HepG2 (cell line): ENCODE measurements around the gene PRSS36. TPM values are rescaled to one million over a fixed set of nuclear protein-coding genes. Genes with fewer than 3 reads are reported as not detected.

Source experiments
- IKZF4 ChIP-seq: sonication (generic); formaldehyde crosslinking; IDR thresholded peaks from 2 replicates; pipeline ENCODE4 v1.5.1; 2020; ENCODE audit warnings: borderline replicate concordance, mild to moderate bottlenecking, low read depth, missing genetic modification reagents; ENCODE audit errors: not compliant biosample characterization
- KDM4B ChIP-seq: sonication (generic); formaldehyde crosslinking; IDR thresholded peaks from 2 replicates; pipeline ENCODE4 v1.4.0; 2020; ENCODE audit warnings: missing genetic modification reagents
- MATR3 ChIP-seq: sonication (generic); formaldehyde crosslinking; IDR thresholded peaks from 2 replicates; pipeline ENCODE4 v1.4.0; 2020; ENCODE audit warnings: missing genetic modification reagents
- NRL ChIP-seq: sonication (generic); formaldehyde crosslinking; IDR thresholded peaks from 2 replicates; pipeline ENCODE4 v1.5.0; 2020; ENCODE audit warnings: missing genetic modification reagents, mild to moderate bottlenecking, moderate library complexity, borderline replicate concordance
- PTBP1 ChIP-seq: fragments of 200-400 bp; formaldehyde crosslinking; IDR thresholded peaks from 2 replicates; pipeline ENCODE4 v1.6.1; 2018; ENCODE audit warnings: low read length, low read depth; ENCODE audit not compliant: poor library complexity, severe bottlenecking
- REL ChIP-seq: sonication (generic); formaldehyde crosslinking; conservative IDR thresholded peaks from 2 replicates; pipeline ENCODE4 v1.8.0; 2022; ENCODE audit warnings: mild to moderate bottlenecking, missing genetic modification reagents, moderate library complexity
- ZNF317 ChIP-seq: sonication (generic); formaldehyde crosslinking; IDR thresholded peaks from 2 replicates; pipeline ENCODE4 v1.5.0; 2020; ENCODE audit warnings: mild to moderate bottlenecking, missing genetic modification reagents
- ZNF33B ChIP-seq: sonication (generic); formaldehyde crosslinking; IDR thresholded peaks from 2 replicates; pipeline ENCODE4 v1.5.1; 2020; ENCODE audit warnings: mild to moderate bottlenecking, missing genetic modification reagents
- ZNF350 ChIP-seq: sonication (generic); formaldehyde crosslinking; IDR thresholded peaks from 2 replicates; pipeline ENCODE4 v1.4.0; 2020; ENCODE audit warnings: mild to moderate bottlenecking, low read depth, missing genetic modification reagents, borderline replicate concordance
- ZNF557 ChIP-seq: sonication (generic); formaldehyde crosslinking; IDR thresholded peaks from 2 replicates; pipeline ENCODE4 v1.4.0; 2020; ENCODE audit warnings: missing genetic modification reagents
- ZNF605 ChIP-seq: sonication (generic); formaldehyde crosslinking; IDR thresholded peaks from 2 replicates; pipeline ENCODE4 v1.8.0; 2022; ENCODE audit warnings: mild to moderate bottlenecking, missing genetic modification reagents
- ZNF614 ChIP-seq: IDR thresholded peaks from 2 replicates; pipeline ENCODE4 v1.6.1; 2018; ENCODE audit warnings: missing biosample characterization, missing genetic modification reagents, inconsistent platforms, borderline replicate concordance
- ZNF83 ChIP-seq: sonication (generic); formaldehyde crosslinking; IDR thresholded peaks from 2 replicates; pipeline ENCODE4 v1.4.0; 2020; ENCODE audit warnings: missing genetic modification reagents, mild to moderate bottlenecking, borderline replicate concordance
- polyA plus RNA-seq, 8 experiments: library from polyadenylated mRNA; depleted of rRNA in 3 of 8; stranded (reverse) in 7 of 8; unstranded in 1 of 8; fragments of >200 nt; fragmentation: Illumina TruSeq in 4 of 8; extraction: Trizol in 4 of 8; gene quantifications; 2 replicates each; pipeline versions ENCODE4 v1.2.1 to v1.2.3, GENCODE V29; 2011 to 2016; ENCODE audit warnings: low read depth in 4 of 8, missing spikeins in 1 of 8, mixed read lengths in 1 of 8; ENCODE audit not compliant: insufficient read depth in 1 of 8
- total RNA-seq, 5 experiments: library from RNA; depleted of rRNA; stranded (reverse); fragments of >200 nt; fragmentation: Illumina TruSeq; extraction: Trizol; gene quantifications; 2 replicates each; pipeline ENCODE4 v1.2.3, GENCODE V29; 2016; ENCODE audit warnings: low read depth in 1 of 5
- TF ChIP-seq, protein P1 (sequence below): sonication (generic); formaldehyde crosslinking; IDR thresholded peaks from 2 replicates; pipeline ENCODE4 v1.9.0; 2021; ENCODE audit warnings: mild to moderate bottlenecking, missing genetic modification reagents
- TF ChIP-seq, protein P2 (sequence below): sonication (generic); formaldehyde crosslinking; IDR thresholded peaks from 2 replicates; pipeline ENCODE4 v1.4.0; 2020; ENCODE audit warnings: missing genetic modification reagents
- TF ChIP-seq, protein P3 (sequence below): sonication (generic); formaldehyde crosslinking; IDR thresholded peaks from 2 replicates; pipeline ENCODE4 v1.4.0; 2020; ENCODE audit warnings: missing genetic modification reagents, mild to moderate bottlenecking, borderline replicate concordance
- TF ChIP-seq, protein P4 (sequence below): IDR thresholded peaks from 2 replicates; pipeline ENCODE4 v1.6.1; 2018; ENCODE audit warnings: missing genetic modification reagents

The PRSS36 gene
- total and polyA plus RNA-seq, 2 of the 13 experiments (the other 11 are each of a cell fraction or from before 2014, with no cell fraction given), result 1.5 to 2.1 TPM

DNA sequence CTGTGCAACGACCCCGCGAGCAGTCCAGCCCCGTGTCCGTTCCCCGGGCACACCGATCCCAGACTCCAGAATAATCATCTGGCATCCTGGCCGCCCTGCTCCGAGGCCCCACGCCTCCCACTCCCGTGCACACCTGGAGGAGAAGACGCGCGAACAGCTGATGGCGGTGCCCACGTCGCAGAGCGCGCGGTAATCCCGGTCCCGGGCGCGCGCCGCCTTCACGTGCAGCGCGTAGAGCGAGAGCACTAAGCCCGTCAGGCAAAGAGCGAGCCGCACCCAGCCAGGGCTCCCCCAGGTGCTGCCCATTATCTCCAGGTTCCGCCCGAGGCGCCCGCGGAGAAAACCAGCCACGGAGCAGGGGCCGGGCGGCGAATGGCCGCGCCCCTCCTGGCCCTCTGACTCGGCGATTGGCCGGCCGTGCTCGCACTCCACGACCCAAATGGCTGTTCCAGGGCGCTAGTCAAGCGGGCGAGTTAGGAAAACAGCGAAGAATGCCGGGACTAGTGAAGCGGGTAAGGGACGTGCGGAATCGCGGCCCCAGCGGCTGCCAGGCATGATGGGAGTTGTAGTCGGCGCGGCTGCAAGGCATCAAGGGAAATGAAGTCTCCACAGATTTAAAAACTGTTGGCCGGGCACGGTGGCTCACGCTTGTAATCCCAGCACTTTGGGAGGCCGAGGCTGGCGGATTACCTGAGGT is 55.3 kb downstream of the PRSS36 start, which contains the start of gene VKORC1 (continued):
- TF ChIP-seq IKZF4, result peak; percentile 19
- peak; percentile 56; the same call in 1 of the 2 replicates for TF ChIP-seq ZNF33B
- TF ChIP-seq, protein P1, sequence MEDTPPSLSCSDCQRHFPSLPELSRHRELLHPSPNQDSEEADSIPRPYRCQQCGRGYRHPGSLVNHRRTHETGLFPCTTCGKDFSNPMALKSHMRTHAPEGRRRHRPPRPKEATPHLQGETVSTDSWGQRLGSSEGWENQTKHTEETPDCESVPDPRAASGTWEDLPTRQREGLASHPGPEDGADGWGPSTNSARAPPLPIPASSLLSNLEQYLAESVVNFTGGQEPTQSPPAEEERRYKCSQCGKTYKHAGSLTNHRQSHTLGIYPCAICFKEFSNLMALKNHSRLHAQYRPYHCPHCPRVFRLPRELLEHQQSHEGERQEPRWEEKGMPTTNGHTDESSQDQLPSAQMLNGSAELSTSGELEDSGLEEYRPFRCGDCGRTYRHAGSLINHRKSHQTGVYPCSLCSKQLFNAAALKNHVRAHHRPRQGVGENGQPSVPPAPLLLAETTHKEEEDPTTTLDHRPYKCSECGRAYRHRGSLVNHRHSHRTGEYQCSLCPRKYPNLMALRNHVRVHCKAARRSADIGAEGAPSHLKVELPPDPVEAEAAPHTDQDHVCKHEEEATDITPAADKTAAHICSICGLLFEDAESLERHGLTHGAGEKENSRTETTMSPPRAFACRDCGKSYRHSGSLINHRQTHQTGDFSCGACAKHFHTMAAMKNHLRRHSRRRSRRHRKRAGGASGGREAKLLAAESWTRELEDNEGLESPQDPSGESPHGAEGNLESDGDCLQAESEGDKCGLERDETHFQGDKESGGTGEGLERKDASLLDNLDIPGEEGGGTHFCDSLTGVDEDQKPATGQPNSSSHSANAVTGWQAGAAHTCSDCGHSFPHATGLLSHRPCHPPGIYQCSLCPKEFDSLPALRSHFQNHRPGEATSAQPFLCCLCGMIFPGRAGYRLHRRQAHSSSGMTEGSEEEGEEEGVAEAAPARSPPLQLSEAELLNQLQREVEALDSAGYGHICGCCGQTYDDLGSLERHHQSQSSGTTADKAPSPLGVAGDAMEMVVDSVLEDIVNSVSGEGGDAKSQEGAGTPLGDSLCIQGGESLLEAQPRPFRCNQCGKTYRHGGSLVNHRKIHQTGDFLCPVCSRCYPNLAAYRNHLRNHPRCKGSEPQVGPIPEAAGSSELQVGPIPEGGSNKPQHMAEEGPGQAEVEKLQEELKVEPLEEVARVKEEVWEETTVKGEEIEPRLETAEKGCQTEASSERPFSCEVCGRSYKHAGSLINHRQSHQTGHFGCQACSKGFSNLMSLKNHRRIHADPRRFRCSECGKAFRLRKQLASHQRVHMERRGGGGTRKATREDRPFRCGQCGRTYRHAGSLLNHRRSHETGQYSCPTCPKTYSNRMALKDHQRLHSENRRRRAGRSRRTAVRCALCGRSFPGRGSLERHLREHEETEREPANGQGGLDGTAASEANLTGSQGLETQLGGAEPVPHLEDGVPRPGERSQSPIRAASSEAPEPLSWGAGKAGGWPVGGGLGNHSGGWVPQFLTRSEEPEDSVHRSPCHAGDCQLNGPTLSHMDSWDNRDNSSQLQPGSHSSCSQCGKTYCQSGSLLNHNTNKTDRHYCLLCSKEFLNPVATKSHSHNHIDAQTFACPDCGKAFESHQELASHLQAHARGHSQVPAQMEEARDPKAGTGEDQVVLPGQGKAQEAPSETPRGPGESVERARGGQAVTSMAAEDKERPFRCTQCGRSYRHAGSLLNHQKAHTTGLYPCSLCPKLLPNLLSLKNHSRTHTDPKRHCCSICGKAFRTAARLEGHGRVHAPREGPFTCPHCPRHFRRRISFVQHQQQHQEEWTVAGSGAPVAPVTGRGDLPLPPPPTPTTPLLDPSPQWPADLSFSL, result no peak
- no peak for TF ChIP-seq PTBP1
- TF ChIP-seq ZNF614 (CRISPR knock-in tag), result peak; percentile 57; the same call in 1 of the 2 replicates
- TF ChIP-seq ZNF557, result no peak; the same call in none of the 2 replicates
- peak; percentile 73; the same call in 1 of the 2 replicates for TF ChIP-seq NRL (CRISPR knock-in tag)
- no peak for TF ChIP-seq ZNF83 (CRISPR knock-in tag)
- TF ChIP-seq, protein P2, sequence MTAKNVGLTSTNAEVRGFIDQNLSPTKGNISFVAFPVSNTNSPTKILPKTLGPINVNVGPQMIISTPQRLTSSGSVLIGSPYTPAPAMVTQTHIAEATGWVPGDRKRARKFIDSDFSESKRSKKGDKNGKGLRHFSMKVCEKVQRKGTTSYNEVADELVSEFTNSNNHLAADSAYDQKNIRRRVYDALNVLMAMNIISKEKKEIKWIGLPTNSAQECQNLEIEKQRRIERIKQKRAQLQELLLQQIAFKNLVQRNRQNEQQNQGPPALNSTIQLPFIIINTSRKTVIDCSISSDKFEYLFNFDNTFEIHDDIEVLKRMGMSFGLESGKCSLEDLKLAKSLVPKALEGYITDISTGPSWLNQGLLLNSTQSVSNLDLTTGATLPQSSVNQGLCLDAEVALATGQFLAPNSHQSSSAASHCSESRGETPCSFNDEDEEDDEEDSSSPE, result peak; percentile 90
- peak; percentile 69 for TF ChIP-seq REL (CRISPR knock-in tag)
- peak; percentile 89 for TF ChIP-seq ZNF317 (CRISPR knock-in tag)
- TF ChIP-seq, protein P3, sequence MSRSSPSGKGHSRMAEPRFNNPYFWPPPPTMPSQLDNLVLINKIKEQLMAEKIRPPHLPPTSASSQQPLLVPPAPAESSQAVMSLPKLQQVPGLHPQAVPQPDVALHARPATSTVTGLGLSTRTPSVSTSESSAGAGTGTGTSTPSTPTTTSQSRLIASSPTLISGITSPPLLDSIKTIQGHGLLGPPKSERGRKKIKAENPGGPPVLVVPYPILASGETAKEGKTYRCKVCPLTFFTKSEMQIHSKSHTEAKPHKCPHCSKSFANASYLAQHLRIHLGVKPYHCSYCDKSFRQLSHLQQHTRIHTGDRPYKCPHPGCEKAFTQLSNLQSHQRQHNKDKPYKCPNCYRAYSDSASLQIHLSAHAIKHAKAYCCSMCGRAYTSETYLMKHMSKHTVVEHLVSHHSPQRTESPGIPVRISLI, result peak; percentile 3; the same call in 1 of the 2 replicates
- TF ChIP-seq, protein P4, sequence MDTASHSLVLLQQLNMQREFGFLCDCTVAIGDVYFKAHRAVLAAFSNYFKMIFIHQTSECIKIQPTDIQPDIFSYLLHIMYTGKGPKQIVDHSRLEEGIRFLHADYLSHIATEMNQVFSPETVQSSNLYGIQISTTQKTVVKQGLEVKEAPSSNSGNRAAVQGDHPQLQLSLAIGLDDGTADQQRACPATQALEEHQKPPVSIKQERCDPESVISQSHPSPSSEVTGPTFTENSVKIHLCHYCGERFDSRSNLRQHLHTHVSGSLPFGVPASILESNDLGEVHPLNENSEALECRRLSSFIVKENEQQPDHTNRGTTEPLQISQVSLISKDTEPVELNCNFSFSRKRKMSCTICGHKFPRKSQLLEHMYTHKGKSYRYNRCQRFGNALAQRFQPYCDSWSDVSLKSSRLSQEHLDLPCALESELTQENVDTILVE (CRISPR knock-in tag), result peak; percentile 66; the same call in 1 of the 2 replicates
- TF ChIP-seq MATR3 (CRISPR knock-in tag), result no peak
- TF ChIP-seq KDM4B (CRISPR knock-in tag), result 0 out of 2 replicates have a peak, but pooled peaks have one; percentile 58
- TF ChIP-seq ZNF605 (CRISPR knock-in tag), result peak; percentile 68
- TF ChIP-seq ZNF350 (CRISPR knock-in tag), result peak; percentile 87
